Epithelial cell of esophagus (primary cell): ENCODE results near the gene CHD9.
A peak's percentile ranks its signal among the peaks of the same experiment; 100 is the strongest.

ENCODE experiments used
- DNase-seq: peaks from one replicate; pipeline ENCODE4 v3.0.0; 2010; ENCODE audit warnings: low read depth
- H3K4me3 ChIP-seq: 2 replicates; pipeline ENCODE4 v1.5.1; 2011; ENCODE audit warnings: mild to moderate bottlenecking, low read length, control low read depth
- CTCF ChIP-seq: IDR thresholded peaks from 2 replicates; pipeline ENCODE4 v1.5.1; 2011; ENCODE audit warnings: low read depth, mild to moderate bottlenecking, low read length, control low read depth, inconsistent platforms; ENCODE audit not compliant: insufficient read depth; ENCODE audit errors: missing control alignments

CHD9 gene

GRCh38 chr16:53078247-53078646 lies 23.5 kb downstream of the CHD9 start:
- no peak for TF ChIP-seq CTCF
- no peak overlapping the region for H3K4me3 ChIP-seq
- DNase-seq: no peak

GRCh38 chr16:53078765-53079485 lies 24.1 kb downstream of the CHD9 start:
- no peak for TF ChIP-seq CTCF
- DNase-seq: no peak
- H3K4me3 ChIP-seq: no peak overlapping the region

- H3K4me3 ChIP-seq: no peak overlapping the region
- DNase-seq: peak; percentile 98
- TF ChIP-seq CTCF: no peak
Measured at GRCh38 chr16:53080345-53081031, 25.7 kb downstream of the CHD9 start.

GRCh38 chr16:53081032-53081424 lies 26.2 kb downstream of the CHD9 start:
- H3K4me3 ChIP-seq: no peak overlapping the region
- no peak for DNase-seq

GRCh38 chr16:53081686-53082407 lies 27.1 kb downstream of the CHD9 start:
- no peak overlapping the region for H3K4me3 ChIP-seq
- TF ChIP-seq CTCF: no peak
- no peak for DNase-seq

More at GRCh38 chr16:53081032-53081424, 26.2 kb downstream of the CHD9 start:
- no peak for TF ChIP-seq CTCF

GRCh38 chr16:53082509-53082908 lies 27.7 kb downstream of the CHD9 start:
- no peak for TF ChIP-seq CTCF
- H3K4me3 ChIP-seq: no peak overlapping the region
- DNase-seq: no peak

- no peak overlapping the region for H3K4me3 ChIP-seq
- DNase-seq: peak; percentile 71
- TF ChIP-seq CTCF: no peak
Measured at GRCh38 chr16:53083119-53083518, 28.3 kb downstream of the CHD9 start.
